ENCODE results near the gene ZDBF2. TPM values are rescaled to one million over a fixed set of nuclear protein-coding genes. Genes with fewer than 3 reads are reported as not detected.
"Not testable (repeated sequence)": the region's sequence is repeated elsewhere in the genome, so short reads cannot be mapped to it uniquely, and the experiment has no call there.

The ZDBF2 gene
- total RNA-seq, 1 donor from 2014 or later, result 40.9 TPM

DNA sequence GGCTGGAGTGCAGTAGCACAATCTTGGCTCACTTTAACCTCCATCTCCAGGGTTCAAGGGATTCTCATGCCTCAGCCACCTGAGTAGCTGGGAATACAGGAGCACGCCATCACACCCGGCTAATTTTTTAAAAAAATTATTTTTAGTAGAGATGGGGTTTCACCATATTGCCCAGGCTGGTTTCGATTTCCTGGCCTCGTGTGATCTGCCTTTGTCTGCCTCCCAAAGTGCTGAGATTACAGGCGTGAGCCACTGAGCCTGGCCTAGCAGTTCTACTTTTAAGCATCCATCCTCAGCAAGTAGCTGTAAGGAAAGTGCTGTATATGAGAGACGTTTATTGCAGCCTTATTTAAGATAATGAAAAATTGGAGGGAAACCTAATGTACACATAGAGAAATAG is 79.7 kb downstream of the ZDBF2 start:
- H4K20me1 ChIP-seq (ENCODE audit: insufficient read depth, low read length), result no peaks in the 10 kb centered on the region
- H3K36me3 Mint-ChIP-seq (ENCODE audit: low read depth, unreplicated experiment), result peaks cover 6% of the 10 kb centered on the region

DNA sequence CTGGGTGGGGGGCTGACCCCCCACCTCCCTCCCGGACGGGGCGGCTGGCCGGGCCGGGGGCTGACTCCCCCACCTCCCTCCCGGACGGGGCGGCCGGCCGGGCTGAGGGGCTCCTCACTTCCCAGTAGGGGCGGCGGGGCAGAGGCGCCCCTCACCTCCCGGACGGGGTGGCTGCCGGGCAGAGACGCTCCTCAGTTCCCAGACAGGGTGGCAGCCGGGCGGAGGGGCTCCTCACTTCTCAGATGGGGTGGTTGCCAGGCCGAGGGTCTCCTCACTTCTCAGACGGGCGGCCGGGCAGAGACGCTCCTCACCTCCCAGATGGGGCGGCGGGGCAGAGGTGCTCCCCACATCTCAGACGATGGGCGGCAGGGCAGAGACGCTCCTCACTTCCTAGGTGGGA is 82.4 kb downstream of the ZDBF2 start:
- H4K20me1 ChIP-seq (ENCODE audit: insufficient read depth, low read length); H3K4me3 ChIP-seq (ENCODE audit: insufficient read depth, low read depth, low read length); H3K36me3 Mint-ChIP-seq (ENCODE audit: low read depth, unreplicated experiment); H3K27ac Mint-ChIP-seq (ENCODE audit: unreplicated experiment); H3K79me2 ChIP-seq (ENCODE audit: insufficient read depth, low read length); H3K27me3 ChIP-seq (ENCODE audit: insufficient read depth, low read length); H3K9ac ChIP-seq (ENCODE audit: low read length); H2AFZ ChIP-seq (ENCODE audit: low read depth, low read length); H3K4me3 Mint-ChIP-seq (ENCODE audit: unreplicated experiment); H3K4me1 Mint-ChIP-seq (ENCODE audit: low read depth, unreplicated experiment); DNase-seq (ENCODE audit: low read depth); H3K4me2 ChIP-seq (ENCODE audit: low read length); H3K27ac ChIP-seq (ENCODE audit: low read depth, low read length); H3K36me3 ChIP-seq (ENCODE audit: insufficient read depth, low read length); H3K9me3 ChIP-seq (ENCODE audit: insufficient read depth, low read depth, low read length); H3K27me3 Mint-ChIP-seq (ENCODE audit: low read depth, unreplicated experiment); FAIRE-seq; H3K4me1 ChIP-seq (ENCODE audit: insufficient read depth, low read length): not testable (repeated sequence)
- peaks cover 13% of the 10 kb centered on the region for H3K9me3 Mint-ChIP-seq (ENCODE audit: unreplicated experiment)

More for the DNA sequence above, 79.7 kb downstream of the ZDBF2 start:
- Mint-ChIP-seq H3K27me3 (ENCODE audit: low read depth, unreplicated experiment) (no peaks in the 10 kb centered on the region), H3K9me3 (ENCODE audit: unreplicated experiment) (peaks cover 19% of the 10 kb centered on the region), H3K27ac (ENCODE audit: unreplicated experiment) (no peak overlapping the region), H3K4me3 (ENCODE audit: unreplicated experiment) (no peak overlapping the region), H3K4me1 (ENCODE audit: low read depth, unreplicated experiment) (no peaks in the 10 kb centered on the region)
- TF ChIP-seq EZH2 (IDR thresholded peaks at IDR 0.05; ENCODE audit: insufficient read depth, low read length), result no peak
- TF ChIP-seq, protein P1, sequence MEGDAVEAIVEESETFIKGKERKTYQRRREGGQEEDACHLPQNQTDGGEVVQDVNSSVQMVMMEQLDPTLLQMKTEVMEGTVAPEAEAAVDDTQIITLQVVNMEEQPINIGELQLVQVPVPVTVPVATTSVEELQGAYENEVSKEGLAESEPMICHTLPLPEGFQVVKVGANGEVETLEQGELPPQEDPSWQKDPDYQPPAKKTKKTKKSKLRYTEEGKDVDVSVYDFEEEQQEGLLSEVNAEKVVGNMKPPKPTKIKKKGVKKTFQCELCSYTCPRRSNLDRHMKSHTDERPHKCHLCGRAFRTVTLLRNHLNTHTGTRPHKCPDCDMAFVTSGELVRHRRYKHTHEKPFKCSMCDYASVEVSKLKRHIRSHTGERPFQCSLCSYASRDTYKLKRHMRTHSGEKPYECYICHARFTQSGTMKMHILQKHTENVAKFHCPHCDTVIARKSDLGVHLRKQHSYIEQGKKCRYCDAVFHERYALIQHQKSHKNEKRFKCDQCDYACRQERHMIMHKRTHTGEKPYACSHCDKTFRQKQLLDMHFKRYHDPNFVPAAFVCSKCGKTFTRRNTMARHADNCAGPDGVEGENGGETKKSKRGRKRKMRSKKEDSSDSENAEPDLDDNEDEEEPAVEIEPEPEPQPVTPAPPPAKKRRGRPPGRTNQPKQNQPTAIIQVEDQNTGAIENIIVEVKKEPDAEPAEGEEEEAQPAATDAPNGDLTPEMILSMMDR (IDR thresholded peaks at IDR 0.05; ENCODE audit: insufficient read depth, low read depth, low read length), result no peak
- Histone ChIP-seq H2AFZ (ENCODE audit: low read depth, low read length) (no peak overlapping the region), H3K79me2 (ENCODE audit: insufficient read depth, low read length) (no peaks in the 10 kb centered on the region), H3K9ac (ENCODE audit: low read length) (no peak overlapping the region), H3K27ac (ENCODE audit: low read depth, low read length) (no peak overlapping the region), H3K4me2 (ENCODE audit: low read length) (no peak overlapping the region), H3K27me3 (ENCODE audit: insufficient read depth, low read length) (no peaks in the 10 kb centered on the region), H3K9me3 (ENCODE audit: insufficient read depth, low read depth, low read length) (no peaks in the 10 kb centered on the region), H3K4me3 (ENCODE audit: insufficient read depth, low read depth, low read length) (no peak overlapping the region), H3K36me3 (ENCODE audit: insufficient read depth, low read length) (no peaks in the 10 kb centered on the region), H3K4me1 (ENCODE audit: insufficient read depth, low read length) (no peaks in the 10 kb centered on the region)
- FAIRE-seq (no peak), DNase-seq (ENCODE audit: low read depth) (no peak)

DNA sequence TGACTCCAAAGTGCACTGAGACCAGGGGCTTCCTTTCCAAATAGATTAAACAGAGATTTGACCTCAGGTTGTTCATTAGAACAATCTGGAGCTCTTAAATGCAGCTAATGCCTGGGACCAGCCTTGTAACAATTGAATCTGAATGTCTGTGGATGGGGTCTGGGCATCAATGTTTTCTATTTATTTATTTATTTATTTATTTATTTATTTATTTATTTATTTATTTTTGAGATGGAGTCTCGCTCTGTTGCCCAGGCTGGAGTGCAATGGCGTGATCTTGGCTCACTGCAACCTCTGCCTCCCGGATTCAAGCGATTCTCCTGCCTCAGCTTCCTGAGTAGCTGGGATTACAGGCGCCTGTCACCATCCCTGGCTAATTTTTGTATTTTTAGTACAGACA is 86.4 kb downstream of the ZDBF2 start:
- H3K9ac ChIP-seq (ENCODE audit: low read length); H2AFZ ChIP-seq (ENCODE audit: low read depth, low read length); H3K36me3 ChIP-seq (ENCODE audit: insufficient read depth, low read length); H3K27ac Mint-ChIP-seq (ENCODE audit: unreplicated experiment); H3K4me1 Mint-ChIP-seq (ENCODE audit: low read depth, unreplicated experiment); H3K9me3 ChIP-seq (ENCODE audit: insufficient read depth, low read depth, low read length); H3K4me3 Mint-ChIP-seq (ENCODE audit: unreplicated experiment); H3K36me3 Mint-ChIP-seq (ENCODE audit: low read depth, unreplicated experiment); FAIRE-seq; DNase-seq (ENCODE audit: low read depth); H3K79me2 ChIP-seq (ENCODE audit: insufficient read depth, low read length); H3K4me3 ChIP-seq (ENCODE audit: insufficient read depth, low read depth, low read length); H3K27me3 Mint-ChIP-seq (ENCODE audit: low read depth, unreplicated experiment); H4K20me1 ChIP-seq (ENCODE audit: insufficient read depth, low read length); H3K27ac ChIP-seq (ENCODE audit: low read depth, low read length); H3K27me3 ChIP-seq (ENCODE audit: insufficient read depth, low read length); H3K4me2 ChIP-seq (ENCODE audit: low read length); H3K4me1 ChIP-seq (ENCODE audit: insufficient read depth, low read length): not testable (repeated sequence)
- H3K9me3 Mint-ChIP-seq (ENCODE audit: unreplicated experiment), result peaks cover 13% of the 10 kb centered on the region

Measured in astrocyte (in vitro differentiated cells and primary cell).